Measurements from ENCODE around the gene LDB3.

Gene LDB3

GRCh38 chr10:86727470-86727869, 59.2 kb downstream of the LDB3 start:
- H3F3A ChIP-seq (ENCODE audit: insufficient read depth, low read length): no peaks in the 10 kb centered on the region
- H3K4me3 ChIP-seq (ENCODE audit: low read length): no peak overlapping the region
- DNase-seq: no peak
- no peaks in the 10 kb centered on the region for H3K79me2 ChIP-seq (ENCODE audit: low read length)
- no peaks in the 10 kb centered on the region for H3K9me3 ChIP-seq (replicated peaks; ENCODE audit: insufficient read depth, low read length)
- H4K20me1 ChIP-seq (ENCODE audit: insufficient read depth, low read length): no peaks in the 10 kb centered on the region
- no peak overlapping the region for H2AFZ ChIP-seq (ENCODE audit: low read length)
- no peaks in the 10 kb centered on the region for H3K4me1 ChIP-seq (ENCODE audit: low read length)
- no peak for TF ChIP-seq EZH2phosphoT487 (IDR thresholded peaks at IDR 0.05; ENCODE audit: low read length)
- no peak for TF ChIP-seq CTCF (IDR thresholded peaks at IDR 0.05; ENCODE audit: low read length)
- no peak for TF ChIP-seq EZH2 (optimal IDR thresholded peaks at IDR 0.05; ENCODE audit: low read depth, low read length)
- H3K36me3 ChIP-seq (replicated peaks; ENCODE audit: insufficient read depth, low read length): no peaks in the 10 kb centered on the region
- no peak overlapping the region for H3K9ac ChIP-seq (ENCODE audit: low read length)
- H3K27ac ChIP-seq (ENCODE audit: low read length): no peak overlapping the region
- H3K9me2 ChIP-seq (replicated peaks; ENCODE audit: insufficient read depth, low read length): no peaks in the 10 kb centered on the region
- H3K4me2 ChIP-seq (ENCODE audit: low read depth, low read length): no peak overlapping the region
- H3K27me3 ChIP-seq (replicated peaks; ENCODE audit: insufficient read depth, low read length): no peaks in the 10 kb centered on the region

GRCh38 chr10:86728056-86728455, 59.7 kb downstream of the LDB3 start:
- H3K27me3 ChIP-seq (replicated peaks; ENCODE audit: insufficient read depth, low read length): no peaks in the 10 kb centered on the region
- H3F3A ChIP-seq (ENCODE audit: insufficient read depth, low read length): no peaks in the 10 kb centered on the region
- H4K20me1 ChIP-seq (ENCODE audit: insufficient read depth, low read length): no peaks in the 10 kb centered on the region
- no peak overlapping the region for H3K4me2 ChIP-seq (ENCODE audit: low read depth, low read length)
- H3K4me3 ChIP-seq (ENCODE audit: low read length): no peak overlapping the region
- no peaks in the 10 kb centered on the region for H3K4me1 ChIP-seq (ENCODE audit: low read length)
- H3K79me2 ChIP-seq (ENCODE audit: low read length): no peaks in the 10 kb centered on the region
- no peak overlapping the region for H3K27ac ChIP-seq (ENCODE audit: low read length)
- no peaks in the 10 kb centered on the region for H3K9me3 ChIP-seq (replicated peaks; ENCODE audit: insufficient read depth, low read length)
- H3K9ac ChIP-seq (ENCODE audit: low read length): no peak overlapping the region
- H3K36me3 ChIP-seq (replicated peaks; ENCODE audit: insufficient read depth, low read length): no peaks in the 10 kb centered on the region
- no peaks in the 10 kb centered on the region for H3K9me2 ChIP-seq (replicated peaks; ENCODE audit: insufficient read depth, low read length)
- TF ChIP-seq EZH2 (optimal IDR thresholded peaks at IDR 0.05; ENCODE audit: low read depth, low read length): no peak
- no peak for TF ChIP-seq EZH2phosphoT487 (IDR thresholded peaks at IDR 0.05; ENCODE audit: low read length)
- TF ChIP-seq CTCF (IDR thresholded peaks at IDR 0.05; ENCODE audit: low read length): no peak
- DNase-seq: no peak
- no peak overlapping the region for H2AFZ ChIP-seq (ENCODE audit: low read length)

GRCh38 chr10:86729677-86730076, 61.4 kb downstream of the LDB3 start:
- no peaks in the 10 kb centered on the region for H4K20me1 ChIP-seq (ENCODE audit: insufficient read depth, low read length)

GRCh38 chr10:86730227-86730626, 61.9 kb downstream of the LDB3 start:
- H3K27ac ChIP-seq (ENCODE audit: low read length): no peak overlapping the region
- no peak overlapping the region for H3K4me3 ChIP-seq (ENCODE audit: low read length)
- H3K27me3 ChIP-seq (replicated peaks; ENCODE audit: insufficient read depth, low read length): no peaks in the 10 kb centered on the region
- no peaks in the 10 kb centered on the region for H3K36me3 ChIP-seq (replicated peaks; ENCODE audit: insufficient read depth, low read length)
- no peak overlapping the region for H3K9ac ChIP-seq (ENCODE audit: low read length)
- no peak overlapping the region for H3K4me2 ChIP-seq (ENCODE audit: low read depth, low read length)
- H3F3A ChIP-seq (ENCODE audit: insufficient read depth, low read length): no peaks in the 10 kb centered on the region
- H3K9me3 ChIP-seq (replicated peaks; ENCODE audit: insufficient read depth, low read length): no peaks in the 10 kb centered on the region
- no peaks in the 10 kb centered on the region for H3K9me2 ChIP-seq (replicated peaks; ENCODE audit: insufficient read depth, low read length)
- no peak for DNase-seq
- TF ChIP-seq EZH2phosphoT487 (IDR thresholded peaks at IDR 0.05; ENCODE audit: low read length) (no peak), CTCF (IDR thresholded peaks at IDR 0.05; ENCODE audit: low read length) (no peak), EZH2 (optimal IDR thresholded peaks at IDR 0.05; ENCODE audit: low read depth, low read length) (no peak)
- H3K79me2 ChIP-seq (ENCODE audit: low read length): no peaks in the 10 kb centered on the region
- no peak overlapping the region for H2AFZ ChIP-seq (ENCODE audit: low read length)
- no peaks in the 10 kb centered on the region for H4K20me1 ChIP-seq (ENCODE audit: insufficient read depth, low read length)
- H3K4me1 ChIP-seq (ENCODE audit: low read length): no peaks in the 10 kb centered on the region

More at GRCh38 chr10:86729677-86730076, 61.4 kb downstream of the LDB3 start:
- Histone ChIP-seq H3F3A (ENCODE audit: insufficient read depth, low read length) (no peaks in the 10 kb centered on the region), H3K27me3 (replicated peaks; ENCODE audit: insufficient read depth, low read length) (no peaks in the 10 kb centered on the region), H3K4me3 (ENCODE audit: low read length) (no peak overlapping the region), H3K9me3 (replicated peaks; ENCODE audit: insufficient read depth, low read length) (no peaks in the 10 kb centered on the region), H3K4me2 (ENCODE audit: low read depth, low read length) (no peak overlapping the region), H3K9me2 (replicated peaks; ENCODE audit: insufficient read depth, low read length) (no peaks in the 10 kb centered on the region), H3K27ac (ENCODE audit: low read length) (no peak overlapping the region), H3K79me2 (ENCODE audit: low read length) (no peaks in the 10 kb centered on the region), H3K9ac (ENCODE audit: low read length) (no peak overlapping the region), H2AFZ (ENCODE audit: low read length) (no peak overlapping the region), H3K4me1 (ENCODE audit: low read length) (no peaks in the 10 kb centered on the region), H3K36me3 (replicated peaks; ENCODE audit: insufficient read depth, low read length) (no peaks in the 10 kb centered on the region)
- no peak for DNase-seq
- no peak for TF ChIP-seq EZH2phosphoT487 (IDR thresholded peaks at IDR 0.05; ENCODE audit: low read length)
- TF ChIP-seq EZH2 (optimal IDR thresholded peaks at IDR 0.05; ENCODE audit: low read depth, low read length): no peak
